ENCODE results near the gene NDUFB10. TPM values are rescaled to one million over a fixed set of nuclear protein-coding genes. Genes with fewer than 3 reads are reported as not detected.
"Not testable (repeated sequence)": the region's sequence is repeated elsewhere in the genome, so short reads cannot be mapped to it uniquely, and the experiment has no call there.

Gene NDUFB10
- total RNA-seq, 6 experiments from 2014 or later, result 68.7 to 210 (median 81.2) TPM

GRCh38 chr16:1950047-1950446 is 9.3 kb upstream of the NDUFB10 start:
- intact Hi-C loops (cut with DNase I), result no loop called here
- 70% methylated on average over 2 of the region's 7 CpGs for WGBS (ENCODE audit: insufficient coverage, low coverage, low lambda C conversion rate, missing lambda C conversion rate)
- Histone ChIP-seq H3K9me3 (no peaks in the 10 kb centered on the region), H3K36me3 (no peaks in the 10 kb centered on the region), H3K4me3 (no peak overlapping the region), H3K27ac (no peak overlapping the region), H3K27me3 (no peaks in the 10 kb centered on the region), H3K4me1 (no peaks in the 10 kb centered on the region)
- ATAC-seq (no peak), DNase-seq (no peak)
- TF ChIP-seq CTCF (IDR thresholded peaks at IDR 0.05) (no peak), POLR2A (IDR thresholded peaks at IDR 0.05) (no peak)

- DNase-seq, result no peak
- 80% methylated on average over 2 of the region's 19 CpGs for WGBS (ENCODE audit: insufficient coverage, low coverage, low lambda C conversion rate, missing lambda C conversion rate)
- Histone ChIP-seq H3K27ac (no peak overlapping the region), H3K9me3 (no peaks in the 10 kb centered on the region), H3K27me3 (no peaks in the 10 kb centered on the region), H3K4me3 (no peak overlapping the region), H3K36me3 (no peaks in the 10 kb centered on the region), H3K4me1 (no peaks in the 10 kb centered on the region)
- TF ChIP-seq CTCF (IDR thresholded peaks at IDR 0.05) (no peak), POLR2A (IDR thresholded peaks at IDR 0.05) (no peak)
- intact Hi-C loops (cut with DNase I), result no loop called here
- ATAC-seq, result no peak
These were observed 8.8 kb upstream of the NDUFB10 start for GRCh38 chr16:1950559-1950958.

- peaks cover 0 to 2% (median under 1%) of the 10 kb centered on the region in 4 donors for H3K4me1 ChIP-seq
- ATAC-seq (no peak), DNase-seq (peak in 1 of 3 donors; percentile 54)
- intact Hi-C loops (cut with DNase I), result no loop called here
- no peaks in the 10 kb centered on the region for H3K9me3 ChIP-seq
- no peaks in the 10 kb centered on the region for H3K36me3 ChIP-seq
- H3K4me3 ChIP-seq, result no peak overlapping the region
- no peaks in the 10 kb centered on the region for H3K27me3 ChIP-seq
- WGBS (ENCODE audit: insufficient coverage, low coverage, low lambda C conversion rate, missing lambda C conversion rate), result 100% methylated on average over 1 of the region's 22 CpGs
- H3K27ac ChIP-seq, result no peak overlapping the region
- no peak for TF ChIP-seq POLR2A (IDR thresholded peaks at IDR 0.05)
- no peak for TF ChIP-seq CTCF (IDR thresholded peaks at IDR 0.05)
These were observed 5.6 kb upstream of the NDUFB10 start for GRCh38 chr16:1953734-1954133.

GRCh38 chr16:1957434-1958142 is 1.8 kb upstream of the NDUFB10 start:
- H3K4me3 ChIP-seq; H3K27ac ChIP-seq; H3K27me3 ChIP-seq; ATAC-seq; H3K9me3 ChIP-seq; intact Hi-C loops (cut with DNase I); DNase-seq: not testable (repeated sequence)
- Histone ChIP-seq H3K4me1 (peaks cover 0 to 11% (median 2%) of the 10 kb centered on the region in 4 donors), H3K36me3 (peaks cover 0 to 16% (median 4%) of the 10 kb centered on the region in 4 donors)
- 92% methylated on average over 12 of the region's 22 CpGs for WGBS (ENCODE audit: insufficient coverage, low coverage, low lambda C conversion rate, missing lambda C conversion rate)

- ATAC-seq; intact Hi-C loops (cut with DNase I); H3K27me3 ChIP-seq; H3K27ac ChIP-seq; H3K9me3 ChIP-seq; H3K4me3 ChIP-seq: not testable (repeated sequence)
- 94% methylated on average over 5 of the region's 30 CpGs for WGBS (ENCODE audit: insufficient coverage, low coverage, low lambda C conversion rate, missing lambda C conversion rate)
- Histone ChIP-seq H3K36me3 (peaks cover 0 to 21% (median 4%) of the 10 kb centered on the region in 4 donors), H3K4me1 (peaks cover 0 to 11% (median 2%) of the 10 kb centered on the region in 4 donors)
- DNase-seq, result peak in 2 of 3 donors; percentile 33 to 51
These were observed 1.2 kb upstream of the NDUFB10 start for GRCh38 chr16:1958143-1958491.

All from right lobe of liver (tissue), 6 donors.